GM23248 (cell line): ENCODE data around the gene PEPD. TPM values are rescaled to one million over a fixed set of nuclear protein-coding genes. Genes with fewer than 3 reads are reported as not detected.

Source experiments
- DNase-seq: peaks from one replicate; pipeline ENCODE4 v3.0.0-alpha.2; 2015
- H2AFZ ChIP-seq: fragments of 200-600 bp; sonication (generic); 2 replicates; pipeline ENCODE4 v1.6.1; 2016; ENCODE audit warnings: antibody characterized with exemption
- H3F3A ChIP-seq: fragments of 200-600 bp; sonication (generic); 2 replicates; pipeline ENCODE4 v1.6.1; 2016; ENCODE audit warnings: mild to moderate bottlenecking, antibody characterized with exemption, mixed run types; ENCODE audit not compliant: insufficient read depth
- H3K27ac ChIP-seq: fragments of 200-600 bp; sonication (generic); 2 replicates; pipeline ENCODE4 v1.5.1; 2016; ENCODE audit warnings: mild to moderate bottlenecking
- H3K27me3 ChIP-seq: fragments of 200-600 bp; sonication (generic); replicated peaks from 2 replicates; pipeline ENCODE4 v1.6.1; 2016; ENCODE audit warnings: mild to moderate bottlenecking; ENCODE audit not compliant: insufficient read depth
- H3K36me3 ChIP-seq: fragments of 200-600 bp; sonication (generic); 2 replicates; pipeline ENCODE4 v1.6.1; 2016; ENCODE audit warnings: low read depth, mild to moderate bottlenecking
- H3K4me1 ChIP-seq: fragments of 200-600 bp; sonication (generic); 2 replicates; pipeline ENCODE4 v1.6.1; 2016; ENCODE audit warnings: mild to moderate bottlenecking; ENCODE audit not compliant: insufficient read depth
- H3K4me2 ChIP-seq: fragments of 200-600 bp; sonication (generic); one replicate; pipeline ENCODE4 v1.6.1; 2016; ENCODE audit warnings: mild to moderate bottlenecking; ENCODE audit not compliant: unreplicated experiment
- H3K4me3 ChIP-seq: fragments of 200-600 bp; sonication (generic); 2 replicates; pipeline ENCODE4 v1.5.1; 2016; ENCODE audit warnings: mild to moderate bottlenecking
- H3K79me2 ChIP-seq: fragments of 200-600 bp; sonication (generic); 2 replicates; pipeline ENCODE4 v1.6.1; 2016; ENCODE audit warnings: mild to moderate bottlenecking; ENCODE audit not compliant: insufficient read depth
- H3K9ac ChIP-seq: fragments of 200-600 bp; sonication (generic); 2 replicates; pipeline ENCODE4 v1.6.1; 2016; ENCODE audit warnings: mild to moderate bottlenecking
- H3K9me2 ChIP-seq: fragments of 200-600 bp; sonication (generic); 2 replicates; pipeline ENCODE4 v1.6.1; 2016; ENCODE audit warnings: mixed run types, mild to moderate bottlenecking, moderate library complexity; ENCODE audit not compliant: insufficient read depth
- H3K9me3 ChIP-seq: fragments of 200-600 bp; sonication (generic); one replicate; pipeline ENCODE4 v1.6.1; 2017; ENCODE audit warnings: low read depth
- H4K20me1 ChIP-seq: fragments of 200-600 bp; sonication (generic); 2 replicates; pipeline ENCODE4 v1.6.0; 2016; ENCODE audit not compliant: insufficient read depth
- EZH2 ChIP-seq: fragments of 200-600 bp; sonication (generic); IDR thresholded peaks from 2 replicates; pipeline ENCODE4 v1.6.1; 2018; ENCODE audit warnings: antibody characterized with exemption, mild to moderate bottlenecking; ENCODE audit not compliant: insufficient read depth, poor library complexity, severe bottlenecking
- EZH2phosphoT487 ChIP-seq: fragments of 200-600 bp; sonication (generic); IDR thresholded peaks from 2 replicates; pipeline ENCODE4 v1.6.1; 2018; ENCODE audit warnings: antibody characterized with exemption, moderate library complexity, mild to moderate bottlenecking, low read depth; ENCODE audit not compliant: insufficient read depth
- WGBS, 2 experiments: methylation state at CpG; one replicate each; pipeline ENCODE4 v1.1.6; 2015 to 2017; ENCODE audit warnings: low lambda C conversion rate in 2 of 2, low coverage in 1 of 2; ENCODE audit errors: missing lambda C conversion rate in 2 of 2; 5-methylcytosine and 5-hydroxymethylcytosine counted together
- in situ Hi-C: fragments of 300-500 bp; cut with MboI; formaldehyde crosslinking; loops from 2 replicates; pipeline ENCODE4 v1.15.0; 2020
- polyA plus RNA-seq: library from polyadenylated mRNA; unstranded; fragments of >200 nt; fragmentation: Nextera tagmentation; extraction: Ambion mirVana; gene quantifications from 2 replicates; pipeline ENCODE4 v1.2.1, GENCODE V29; 2016
- total RNA-seq: library from RNA; depleted of rRNA; stranded (reverse); fragments of >200 nt; shearing (Covaris generic); gene quantifications from 2 replicates; pipeline ENCODE4 v1.2.3, GENCODE V29; 2014

The PEPD gene
- total and polyA plus RNA-seq, 2 experiments from 2014 or later: 54.8 to 86.5 TPM

DNA sequence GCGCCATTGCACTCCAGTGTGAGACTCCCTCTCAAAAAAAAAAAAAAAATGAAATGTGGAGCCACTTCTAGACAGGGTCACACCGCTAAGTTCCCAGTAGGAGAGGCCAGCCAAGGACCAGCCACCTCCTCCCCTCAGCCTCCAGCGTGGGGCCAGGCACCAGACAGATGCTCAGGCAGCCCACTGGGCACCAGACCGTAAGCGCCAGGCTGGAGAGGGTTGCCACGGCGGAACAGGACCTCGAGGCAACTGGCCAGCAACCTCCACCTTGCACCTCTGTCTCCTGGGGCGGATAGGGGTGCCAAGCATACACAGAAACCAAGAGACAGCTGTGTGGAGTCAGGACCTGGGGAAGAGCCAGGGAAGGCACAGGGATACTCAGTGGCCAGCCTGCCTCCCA is 3.7 kb downstream of the PEPD start:
- Histone ChIP-seq H3F3A (no peaks in the 10 kb centered on the region), H3K27me3 (no peaks in the 10 kb centered on the region), H3K36me3 (no peaks in the 10 kb centered on the region), H3K9me3 (no peaks in the 10 kb centered on the region), H3K27ac (no peak overlapping the region), H3K4me3 (no peak overlapping the region), H4K20me1 (no peaks in the 10 kb centered on the region), H3K9me2 (no peaks in the 10 kb centered on the region), H3K9ac (no peak overlapping the region), H3K79me2 (peaks cover 52% of the 10 kb centered on the region), H2AFZ (no peak overlapping the region), H3K4me1 (peaks cover 7% of the 10 kb centered on the region), H3K4me2 (no peak overlapping the region)
- no peak for DNase-seq
- in situ Hi-C loops: no loop called here
- TF ChIP-seq EZH2phosphoT487: no peak
- no peak for TF ChIP-seq EZH2
- WGBS, 2 experiments: 82 to 85% methylated on average over 9 of the region's 9 CpGs

DNA sequence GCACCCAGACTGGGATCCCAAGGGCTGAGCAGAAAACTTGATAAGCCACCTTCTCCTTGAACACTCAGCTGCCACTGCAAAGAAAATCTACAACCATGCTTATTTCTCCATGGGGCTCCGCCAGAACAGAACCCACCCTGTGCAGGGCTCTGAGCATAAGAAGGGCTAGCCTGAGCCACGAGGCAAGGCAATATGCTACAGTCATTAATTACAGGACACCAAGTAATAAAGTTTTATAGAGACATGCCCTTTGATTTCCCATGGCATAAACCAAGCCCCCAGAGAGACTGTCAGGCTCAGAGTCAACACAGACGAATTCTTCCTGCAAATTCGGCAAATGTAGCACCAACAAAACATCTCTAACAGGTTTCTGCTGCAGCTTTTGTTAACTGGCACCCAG is 5.7 kb downstream of the PEPD start:
- Histone ChIP-seq H3F3A (no peaks in the 10 kb centered on the region), H3K79me2 (peaks cover 47% of the 10 kb centered on the region), H3K4me3 (no peak overlapping the region), H4K20me1 (no peaks in the 10 kb centered on the region), H3K9me3 (no peaks in the 10 kb centered on the region), H3K4me2 (no peak overlapping the region), H3K36me3 (no peaks in the 10 kb centered on the region), H3K27ac (no peak overlapping the region), H3K27me3 (no peaks in the 10 kb centered on the region), H3K9me2 (no peaks in the 10 kb centered on the region), H3K9ac (no peak overlapping the region), H3K4me1 (peaks cover 5% of the 10 kb centered on the region), H2AFZ (no peak overlapping the region)
- in situ Hi-C loops: no loop called here
- 48 to 54% methylated on average over 4 of the region's 4 CpGs for WGBS, 2 experiments
- DNase-seq: no peak
- TF ChIP-seq EZH2: no peak
- TF ChIP-seq EZH2phosphoT487: no peak

DNA sequence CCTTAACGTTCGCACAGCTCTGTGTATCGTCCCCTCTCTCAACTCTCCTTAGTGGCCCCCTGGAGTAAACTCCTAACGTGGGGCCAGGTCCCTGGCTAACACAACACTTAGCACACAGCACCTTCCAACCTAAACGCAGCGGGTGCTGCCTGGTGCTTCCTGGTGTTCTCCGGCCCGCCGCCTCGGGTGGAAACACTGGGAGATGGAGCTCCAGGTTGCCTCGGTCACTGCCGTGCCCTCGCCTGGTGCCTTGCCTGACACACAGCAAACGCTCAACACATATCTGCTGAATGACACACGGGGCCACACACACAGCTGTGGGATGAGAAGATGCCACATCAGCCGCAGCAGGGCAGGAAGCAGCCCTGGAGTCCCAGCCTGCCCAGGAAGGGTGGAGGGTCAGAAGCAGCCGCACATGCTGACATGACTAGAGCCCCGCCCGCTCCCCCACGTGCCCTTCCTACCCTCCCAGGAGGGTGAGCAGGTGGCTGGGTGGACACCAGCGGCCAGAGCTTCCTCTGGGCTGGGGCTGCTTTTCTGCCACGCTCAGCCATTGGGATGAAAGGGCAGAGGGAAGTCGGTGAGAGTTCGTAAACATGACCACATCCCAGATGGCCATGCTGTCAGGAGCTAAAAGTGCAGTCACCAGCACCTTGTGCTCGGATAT is 6.6 kb downstream of the PEPD start:
- no peak for TF ChIP-seq EZH2
- TF ChIP-seq EZH2phosphoT487: no peak
- Histone ChIP-seq H3F3A (no peaks in the 10 kb centered on the region), H3K27me3 (no peaks in the 10 kb centered on the region), H3K9me3 (no peaks in the 10 kb centered on the region), H2AFZ (no peak overlapping the region), H3K36me3 (no peaks in the 10 kb centered on the region), H3K4me2 (no peak overlapping the region), H3K4me1 (no peaks in the 10 kb centered on the region), H3K9me2 (no peaks in the 10 kb centered on the region), H3K4me3 (no peak overlapping the region), H3K27ac (no peak overlapping the region), H3K79me2 (peaks cover 38% of the 10 kb centered on the region), H3K9ac (no peak overlapping the region), H4K20me1 (no peaks in the 10 kb centered on the region)
- in situ Hi-C loops: no loop called here
- WGBS, 2 experiments: 77 to 79% methylated on average over 25 of the region's 25 CpGs
- DNase-seq: peak; percentile 37

DNA sequence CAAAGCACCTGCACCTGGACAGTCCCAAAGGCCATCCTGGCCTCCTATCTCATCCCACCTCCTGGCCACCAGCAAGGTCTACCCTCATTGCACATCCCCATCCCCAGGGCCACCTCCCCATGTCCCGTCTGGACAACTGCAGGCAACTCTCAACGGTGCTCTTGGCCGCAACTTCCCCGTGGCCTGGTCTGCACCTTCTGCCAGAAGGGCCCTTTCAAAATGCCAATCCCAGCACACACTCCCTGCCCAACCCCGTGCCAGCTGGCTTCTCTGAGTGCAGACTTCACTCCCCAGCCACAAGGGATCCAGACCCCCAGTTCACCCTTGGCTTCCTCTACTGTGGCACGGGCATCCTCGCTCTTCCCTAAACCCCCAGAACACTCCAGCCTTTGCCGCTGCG is 8.2 kb downstream of the PEPD start:
- no peaks in the 10 kb centered on the region for H3K27me3 ChIP-seq
- no peak overlapping the region for H3K4me2 ChIP-seq
- H3F3A ChIP-seq: no peaks in the 10 kb centered on the region
- in situ Hi-C loops: no loop called here
- no peaks in the 10 kb centered on the region for H3K9me3 ChIP-seq
- 85 to 90% methylated on average over 7 to 9 of the region's 9 CpGs for WGBS, 2 experiments
- H3K36me3 ChIP-seq: no peaks in the 10 kb centered on the region
- TF ChIP-seq EZH2 (no peak), EZH2phosphoT487 (no peak)
- H3K4me3 ChIP-seq: no peak overlapping the region
- DNase-seq: no peak
- H4K20me1 ChIP-seq: no peaks in the 10 kb centered on the region
- peaks cover 33% of the 10 kb centered on the region for H3K79me2 ChIP-seq
- no peak overlapping the region for H3K27ac ChIP-seq
- H3K9ac ChIP-seq: no peak overlapping the region
- no peak overlapping the region for H2AFZ ChIP-seq
- H3K9me2 ChIP-seq: no peaks in the 10 kb centered on the region
- no peaks in the 10 kb centered on the region for H3K4me1 ChIP-seq
